Psoas muscle (tissue), 8 donors: Measurements from ENCODE around the gene MPPED1. TPM values are rescaled to one million over a fixed set of nuclear protein-coding genes. Genes with fewer than 3 reads are reported as not detected.

Experiments
- ATAC-seq, 4 donors: fragments of 200-7000 bp; cut with Tn5 transposase; one replicate each; pipeline ENCODE4 v1.9.1; 2020; ENCODE audit warnings: moderate library complexity in 3 of 4, mild to moderate bottlenecking in 2 of 4
- DNase-seq, 2 donors: peaks; one replicate each; pipeline ENCODE4 v3.0.0-alpha.2; 2020
- H3K27ac ChIP-seq: fragments of 200-600 bp; one replicate; pipeline ENCODE4 v1.8.0; 2022
- H3K27me3 ChIP-seq, 3 donors: fragments of 200-600 bp in 1 of 3; one replicate each; pipeline versions ENCODE4 v1.6.1 to v1.8.0; 2013 to 2022; ENCODE audit warnings: low read length in 2 of 3, mild to moderate bottlenecking in 2 of 3, moderate library complexity in 1 of 3; ENCODE audit not compliant: insufficient read depth in 3 of 3
- H3K36me3 ChIP-seq, 2 donors: fragments of 200-600 bp in 1 of 2; one replicate each; pipeline versions ENCODE4 v1.6.1 to v1.8.0; 2013 to 2022; ENCODE audit warnings: low read depth in 1 of 2, mild to moderate bottlenecking in 1 of 2, moderate library complexity in 1 of 2; ENCODE audit not compliant: insufficient read depth in 1 of 2
- H3K4me1 ChIP-seq: fragments of 200-600 bp; one replicate; pipeline ENCODE4 v1.8.0; 2022
- H3K4me3 ChIP-seq: fragments of 200-600 bp; one replicate; pipeline ENCODE4 v1.8.0; 2022; ENCODE audit warnings: mild to moderate bottlenecking
- H3K9me3 ChIP-seq: fragments of 200-600 bp; one replicate; pipeline ENCODE4 v1.8.0; 2022
- WGBS, 3 donors: extraction: QIAGEN DNeasy Blood & Tissue Kit; methylation state at CpG; one replicate each; pipeline versions ENCODE4 v1.1.6 to v1.1.7; 2013; 5-methylcytosine and 5-hydroxymethylcytosine counted together
- intact Hi-C, 2 donors: fragments of 100-400 bp; cut with DNase I; formaldehyde crosslinking; loops; one replicate each; pipeline versions ENCODE4 v1.11.0 to v1.14.2; 2022
- polyA plus RNA-seq, 3 donors: library from polyadenylated mRNA; stranded (reverse); fragments of 200-250 nt; gene quantifications; one replicate each; pipeline ENCODE4 v1.2.3, GENCODE V29; 2013
- total RNA-seq, 4 donors: library from RNA; stranded (reverse); fragmentation: NEBNext Ultra II Directional in 2 of 4; extraction: Animal tissue kit (Norgen Biotek cat#: 25700) in 2 of 4; gene quantifications; one replicate each; pipeline versions ENCODE4 v1.2.1 to v1.2.4, GENCODE V29; 2021 to 2023
- TF ChIP-seq, protein P1 (sequence below): fragments of 200-600 bp; IDR thresholded peaks from one replicate; pipeline ENCODE4 v1.8.0; 2022; ENCODE audit warnings: antibody characterized with exemption
- donor health status: healthy with polysubstance abuse.
- donor health status: DM: no; HTN: no; CAD: no; lungs with moderate emphysema.
- donor health status: Bipolar disorder and iron deficiency.
- donor health status: healthy.
- donor health status: DM: yes; HTN: yes; CAD: no.
- donor health status: DM: no; HTN: no; CAD: no.
- donor health status: DM: no; HTN: no; CAD: no.
- donor health status: DM: yes; HTN: yes; CAD: no.

The MPPED1 gene
- total and polyA plus RNA-seq, 7 donors, result 0.04 to 0.10 TPM; not detected in 5

DNA sequence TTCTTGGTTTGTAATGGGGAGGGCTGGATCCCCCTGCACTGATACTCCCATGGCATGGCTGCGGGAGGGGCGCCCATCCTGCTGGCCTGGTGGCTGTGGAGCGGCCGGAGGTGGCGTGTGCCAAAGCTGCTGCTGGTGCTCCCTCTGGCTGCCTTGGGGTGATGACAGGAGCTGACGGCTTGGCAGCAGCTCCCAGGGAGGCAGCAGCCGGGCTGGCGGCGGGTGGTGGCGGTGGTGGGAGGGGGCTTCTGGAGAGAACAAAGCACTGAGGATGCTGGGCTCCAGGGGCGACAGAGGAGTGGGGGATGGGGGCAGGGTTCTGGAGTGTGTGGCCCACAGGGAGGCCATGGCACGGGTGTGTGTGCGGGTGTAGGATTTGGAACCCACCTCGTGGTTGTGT lies 11.4 kb upstream of the MPPED1 start:
- TF ChIP-seq, protein P1, sequence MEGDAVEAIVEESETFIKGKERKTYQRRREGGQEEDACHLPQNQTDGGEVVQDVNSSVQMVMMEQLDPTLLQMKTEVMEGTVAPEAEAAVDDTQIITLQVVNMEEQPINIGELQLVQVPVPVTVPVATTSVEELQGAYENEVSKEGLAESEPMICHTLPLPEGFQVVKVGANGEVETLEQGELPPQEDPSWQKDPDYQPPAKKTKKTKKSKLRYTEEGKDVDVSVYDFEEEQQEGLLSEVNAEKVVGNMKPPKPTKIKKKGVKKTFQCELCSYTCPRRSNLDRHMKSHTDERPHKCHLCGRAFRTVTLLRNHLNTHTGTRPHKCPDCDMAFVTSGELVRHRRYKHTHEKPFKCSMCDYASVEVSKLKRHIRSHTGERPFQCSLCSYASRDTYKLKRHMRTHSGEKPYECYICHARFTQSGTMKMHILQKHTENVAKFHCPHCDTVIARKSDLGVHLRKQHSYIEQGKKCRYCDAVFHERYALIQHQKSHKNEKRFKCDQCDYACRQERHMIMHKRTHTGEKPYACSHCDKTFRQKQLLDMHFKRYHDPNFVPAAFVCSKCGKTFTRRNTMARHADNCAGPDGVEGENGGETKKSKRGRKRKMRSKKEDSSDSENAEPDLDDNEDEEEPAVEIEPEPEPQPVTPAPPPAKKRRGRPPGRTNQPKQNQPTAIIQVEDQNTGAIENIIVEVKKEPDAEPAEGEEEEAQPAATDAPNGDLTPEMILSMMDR, result no peak
- WGBS, 3 donors, result 36 to 47% (median 41%) methylated on average over 11 to 14 of the region's 14 CpGs
- intact Hi-C loops, result no loop called here
- Histone ChIP-seq H3K4me3 (no peak overlapping the region), H3K27me3 (peaks cover 0 to 32% (median 26%) of the 10 kb centered on the region in 3 donors), H3K9me3 (no peaks in the 10 kb centered on the region), H3K27ac (no peak overlapping the region), H3K4me1 (no peaks in the 10 kb centered on the region), H3K36me3 (no peaks in the 10 kb centered on the region)
- ATAC-seq (no peak), DNase-seq (no peak)

DNA sequence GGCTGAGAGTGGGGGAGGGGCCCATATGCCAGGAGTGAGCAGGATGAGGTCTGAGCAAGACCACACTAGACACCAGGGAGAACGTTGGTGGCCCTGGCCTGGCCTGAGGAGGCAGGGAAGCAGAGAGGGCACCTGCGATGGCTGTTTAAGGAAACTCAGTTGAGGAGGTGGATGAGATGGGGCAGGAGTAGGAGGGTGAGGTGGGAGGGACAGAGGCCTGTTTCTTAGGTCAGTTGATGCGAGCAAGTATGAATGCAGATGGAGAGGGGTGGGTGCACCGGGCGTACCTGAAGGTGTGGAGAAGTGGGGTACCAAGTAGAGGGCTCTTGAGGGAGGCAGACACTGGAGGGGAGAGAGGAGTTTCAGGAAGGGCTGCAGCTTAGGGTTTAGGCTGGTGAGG lies 10.6 kb upstream of the MPPED1 start:
- TF ChIP-seq, protein P1, result no peak
- no peak for DNase-seq
- intact Hi-C loops, result no loop called here
- no peak for ATAC-seq
- Histone ChIP-seq H3K27me3 (peaks cover 0 to 32% (median 26%) of the 10 kb centered on the region in 3 donors), H3K4me1 (no peaks in the 10 kb centered on the region), H3K9me3 (no peaks in the 10 kb centered on the region), H3K4me3 (no peak overlapping the region), H3K36me3 (no peaks in the 10 kb centered on the region), H3K27ac (no peak overlapping the region)
- WGBS, 3 donors, result 80 to 83% (median 82%) methylated on average over 5 of the region's 5 CpGs

DNA sequence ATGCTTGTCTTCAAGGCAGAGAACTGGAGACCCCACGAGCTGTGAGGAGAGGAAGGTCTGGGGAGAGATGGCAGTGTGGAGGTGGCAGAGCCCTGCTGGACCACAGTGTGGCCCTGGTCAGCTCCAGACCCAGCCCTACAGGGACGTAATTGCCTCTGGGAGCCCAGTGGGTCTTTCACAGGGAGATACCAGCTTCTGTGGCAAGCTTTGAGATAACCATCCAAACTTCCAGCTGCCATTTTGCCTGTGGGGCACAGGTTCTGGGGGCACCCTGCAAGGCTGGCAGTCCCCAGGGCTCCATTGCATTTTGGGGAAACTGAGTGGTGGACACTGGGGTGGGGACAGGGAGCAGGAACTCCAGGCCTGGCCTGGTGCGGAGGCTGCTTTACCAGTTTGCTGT lies 10.2 kb upstream of the MPPED1 start:
- Histone ChIP-seq H3K4me1 (no peaks in the 10 kb centered on the region), H3K27me3 (peaks cover 0 to 32% (median 22%) of the 10 kb centered on the region in 3 donors), H3K9me3 (no peaks in the 10 kb centered on the region), H3K4me3 (no peak overlapping the region), H3K36me3 (no peaks in the 10 kb centered on the region), H3K27ac (no peak overlapping the region)
- no peak for DNase-seq
- TF ChIP-seq, protein P1, result no peak
- ATAC-seq, result no peak
- intact Hi-C loops, result no loop called here
- WGBS, 3 donors, result 68 to 71% (median 70%) methylated on average over 3 of the region's 3 CpGs

DNA sequence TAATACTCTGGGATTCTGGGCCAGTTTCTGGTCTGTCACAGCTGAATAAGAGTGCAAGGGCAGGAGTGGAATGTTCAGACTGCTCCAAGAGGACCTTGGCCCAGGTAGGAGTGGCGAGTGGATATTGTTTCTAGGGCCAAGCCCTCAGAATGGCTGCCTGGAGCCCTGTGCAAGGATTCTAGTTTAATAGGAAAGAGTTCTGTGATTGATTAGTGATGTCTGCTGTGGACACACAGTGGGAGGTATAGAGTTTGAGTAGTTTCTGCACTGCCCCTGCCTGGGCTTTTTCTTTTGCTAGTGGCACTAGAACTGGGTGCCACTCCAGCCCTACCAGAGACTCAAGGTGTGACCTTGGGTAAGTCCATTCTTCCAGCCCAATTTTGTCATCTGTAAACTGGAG lies 9.7 kb upstream of the MPPED1 start:
- intact Hi-C loops, result no loop called here
- peaks cover 0 to 32% (median 21%) of the 10 kb centered on the region in 3 donors for H3K27me3 ChIP-seq
- H3K4me1 ChIP-seq, result no peaks in the 10 kb centered on the region
- DNase-seq, result no peak
- WGBS, 3 donors, result 62 to 63% (median 62%) methylated on average over 1 of the region's 1 CpG
- no peak overlapping the region for H3K27ac ChIP-seq
- no peaks in the 10 kb centered on the region for H3K9me3 ChIP-seq
- H3K4me3 ChIP-seq, result no peak overlapping the region
- ATAC-seq, result no peak
- TF ChIP-seq, protein P1, result no peak
- no peaks in the 10 kb centered on the region for H3K36me3 ChIP-seq

DNA sequence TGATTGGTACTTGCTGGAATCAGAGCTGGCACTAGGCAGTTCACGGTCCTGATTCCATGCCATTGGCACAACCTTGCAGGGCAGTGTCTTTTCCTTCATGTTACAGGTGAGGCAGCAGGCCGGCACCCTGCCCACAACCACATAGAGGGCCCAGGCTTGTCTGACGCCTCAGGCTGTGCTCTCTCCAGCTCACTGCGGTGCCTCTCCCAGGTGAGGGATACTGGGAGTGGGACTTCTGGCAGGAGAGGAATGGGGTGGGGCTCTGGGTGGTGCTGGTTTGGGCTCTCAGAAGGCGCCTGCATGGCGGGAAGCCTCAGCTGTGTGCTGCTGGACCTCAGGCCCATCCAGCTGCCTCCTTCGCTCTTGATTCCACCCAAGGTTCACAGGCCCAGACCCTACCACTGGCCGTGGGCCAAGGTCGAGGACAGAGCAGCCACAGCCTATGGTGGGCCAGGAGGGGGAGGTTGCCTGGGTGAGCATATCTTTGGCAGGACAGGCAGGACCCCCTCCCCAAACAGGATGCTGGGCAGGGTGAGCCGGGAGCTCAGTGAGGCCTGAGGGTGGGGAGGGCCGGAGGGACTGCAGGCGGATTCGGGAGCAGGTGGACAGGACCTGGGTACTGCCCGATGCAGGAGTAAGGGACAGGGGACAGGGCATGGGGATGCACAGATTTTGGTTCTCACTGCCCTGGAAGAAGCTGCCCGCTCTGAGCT lies 7.0 kb upstream of the MPPED1 start:
- Histone ChIP-seq H3K4me3 (no peak overlapping the region), H3K27me3 (peaks cover 0 to 17% (median 16%) of the 10 kb centered on the region in 3 donors), H3K4me1 (no peaks in the 10 kb centered on the region), H3K36me3 (no peaks in the 10 kb centered on the region), H3K27ac (no peak overlapping the region), H3K9me3 (no peaks in the 10 kb centered on the region)
- intact Hi-C loops, result no loop called here
- WGBS, 3 donors, result 74 to 79% (median 74%) methylated on average over 15 of the region's 15 CpGs
- ATAC-seq (no peak), DNase-seq (peak in 1 of 2 donors; percentile 32)
- TF ChIP-seq, protein P1, result no peak
